RWPE2 (cell line): ENCODE data around the gene RABGAP1L.

Source experiments
- ATAC-seq: fragments of 200-7000 bp; cut with Tn5 transposase; 3 replicates; pipeline ENCODE4 v1.9.1; 2021; ENCODE audit warnings: low read depth
- DNase-seq: peaks from one replicate; pipeline ENCODE4 v3.0.0-alpha.2; 2020; ENCODE audit warnings: low spot score
- H3K27ac ChIP-seq: fragments of 450-650 bp; 2 replicates; pipeline ENCODE4 v1.5.1; 2017; ENCODE audit warnings: mild to moderate bottlenecking; ENCODE audit not compliant: poor library complexity, severe bottlenecking
- H3K27me3 ChIP-seq: fragments of 250-450 bp; sonication (Bioruptor Pico); 2 replicates; pipeline ENCODE4 v1.5.1; 2021; ENCODE audit warnings: mild to moderate bottlenecking, moderate library complexity; ENCODE audit not compliant: insufficient read depth, poor library complexity, severe bottlenecking
- H3K36me3 ChIP-seq: fragments of 250-450 bp; sonication (Bioruptor Pico); 2 replicates; pipeline ENCODE4 v1.5.1; 2020; ENCODE audit warnings: low read depth, mild to moderate bottlenecking, moderate library complexity
- H3K4me1 ChIP-seq: fragments of 250-450 bp; sonication (Bioruptor Pico); 2 replicates; pipeline ENCODE4 v1.5.1; 2021; ENCODE audit warnings: mild to moderate bottlenecking, moderate library complexity; ENCODE audit not compliant: insufficient read depth, poor library complexity, severe bottlenecking
- H3K4me3 ChIP-seq: fragments of 250-450 bp; sonication (Bioruptor Pico); 2 replicates; pipeline ENCODE4 v1.5.1; 2021; ENCODE audit warnings: mild to moderate bottlenecking, moderate library complexity; ENCODE audit not compliant: severe bottlenecking
- H3K9me3 ChIP-seq: fragments of 250-450 bp; sonication (Bioruptor Pico); 2 replicates; pipeline ENCODE4 v1.5.1; 2021; ENCODE audit warnings: mild to moderate bottlenecking, moderate library complexity; ENCODE audit not compliant: severe bottlenecking
- TF ChIP-seq, protein P1 (sequence below): fragments of 450-650 bp; IDR thresholded peaks from one replicate; pipeline ENCODE4 v1.5.1; 2017; ENCODE audit warnings: mild to moderate bottlenecking, moderate library complexity; ENCODE audit not compliant: poor library complexity, severe bottlenecking

The RABGAP1L gene

GRCh38 chr1:174960362-174960761 is 801.0 kb downstream of the RABGAP1L start:
- H3K27ac ChIP-seq, result no peak overlapping the region
- no peaks in the 10 kb centered on the region for H3K36me3 ChIP-seq
- H3K27me3 ChIP-seq, result no peaks in the 10 kb centered on the region
- H3K4me1 ChIP-seq, result peaks cover 11% of the 10 kb centered on the region
- ATAC-seq (no peak), DNase-seq (no peak)
- TF ChIP-seq, protein P1, sequence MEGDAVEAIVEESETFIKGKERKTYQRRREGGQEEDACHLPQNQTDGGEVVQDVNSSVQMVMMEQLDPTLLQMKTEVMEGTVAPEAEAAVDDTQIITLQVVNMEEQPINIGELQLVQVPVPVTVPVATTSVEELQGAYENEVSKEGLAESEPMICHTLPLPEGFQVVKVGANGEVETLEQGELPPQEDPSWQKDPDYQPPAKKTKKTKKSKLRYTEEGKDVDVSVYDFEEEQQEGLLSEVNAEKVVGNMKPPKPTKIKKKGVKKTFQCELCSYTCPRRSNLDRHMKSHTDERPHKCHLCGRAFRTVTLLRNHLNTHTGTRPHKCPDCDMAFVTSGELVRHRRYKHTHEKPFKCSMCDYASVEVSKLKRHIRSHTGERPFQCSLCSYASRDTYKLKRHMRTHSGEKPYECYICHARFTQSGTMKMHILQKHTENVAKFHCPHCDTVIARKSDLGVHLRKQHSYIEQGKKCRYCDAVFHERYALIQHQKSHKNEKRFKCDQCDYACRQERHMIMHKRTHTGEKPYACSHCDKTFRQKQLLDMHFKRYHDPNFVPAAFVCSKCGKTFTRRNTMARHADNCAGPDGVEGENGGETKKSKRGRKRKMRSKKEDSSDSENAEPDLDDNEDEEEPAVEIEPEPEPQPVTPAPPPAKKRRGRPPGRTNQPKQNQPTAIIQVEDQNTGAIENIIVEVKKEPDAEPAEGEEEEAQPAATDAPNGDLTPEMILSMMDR, result no peak
- H3K4me3 ChIP-seq, result no peak overlapping the region
- no peaks in the 10 kb centered on the region for H3K9me3 ChIP-seq

DNA sequence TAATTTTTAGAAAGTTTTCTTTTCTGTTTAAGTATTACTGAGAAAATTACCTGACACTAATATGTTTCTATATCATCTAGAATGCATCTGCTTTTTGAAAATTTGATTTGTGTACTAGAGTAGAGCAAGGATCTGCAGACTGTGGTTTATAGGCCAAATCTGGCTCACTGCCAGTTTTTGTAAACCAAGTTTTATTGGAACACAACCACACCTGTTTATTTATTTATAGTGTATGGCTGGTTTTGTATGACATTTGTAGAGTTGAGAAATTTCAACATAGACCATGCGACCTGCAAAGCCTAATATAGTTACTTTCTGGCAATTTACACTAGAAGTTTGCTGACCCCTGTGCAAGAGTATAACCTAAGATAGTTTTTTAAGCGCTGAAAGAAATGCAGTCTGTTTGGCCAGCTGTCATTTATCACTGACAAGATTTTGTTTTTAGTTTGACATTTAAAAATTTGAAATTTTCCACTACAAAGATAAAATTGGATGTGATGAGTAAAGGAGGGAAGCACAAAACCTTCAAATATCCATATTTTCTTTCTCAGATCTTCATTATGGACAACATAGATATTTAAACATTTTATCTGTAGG is 804.3 kb downstream of the RABGAP1L start:
- DNase-seq, result no peak
- Histone ChIP-seq H3K9me3 (no peaks in the 10 kb centered on the region), H3K27me3 (no peaks in the 10 kb centered on the region), H3K4me1 (peaks cover 11% of the 10 kb centered on the region), H3K27ac (no peak overlapping the region), H3K4me3 (no peak overlapping the region), H3K36me3 (no peaks in the 10 kb centered on the region)
- ATAC-seq, result no peak
- TF ChIP-seq, protein P1, result no peak

- no peaks in the 10 kb centered on the region for H3K27me3 ChIP-seq
- H3K27ac ChIP-seq, result no peak overlapping the region
- TF ChIP-seq, protein P1, result no peak
- peak; percentile 93 for ATAC-seq
- H3K9me3 ChIP-seq, result no peaks in the 10 kb centered on the region
- no peak for DNase-seq
- H3K4me1 ChIP-seq, result peaks cover 11% of the 10 kb centered on the region
- H3K36me3 ChIP-seq, result no peaks in the 10 kb centered on the region
- no peak overlapping the region for H3K4me3 ChIP-seq
Observed at GRCh38 chr1:174964261-174964971, 805.1 kb downstream of the RABGAP1L start.

DNA sequence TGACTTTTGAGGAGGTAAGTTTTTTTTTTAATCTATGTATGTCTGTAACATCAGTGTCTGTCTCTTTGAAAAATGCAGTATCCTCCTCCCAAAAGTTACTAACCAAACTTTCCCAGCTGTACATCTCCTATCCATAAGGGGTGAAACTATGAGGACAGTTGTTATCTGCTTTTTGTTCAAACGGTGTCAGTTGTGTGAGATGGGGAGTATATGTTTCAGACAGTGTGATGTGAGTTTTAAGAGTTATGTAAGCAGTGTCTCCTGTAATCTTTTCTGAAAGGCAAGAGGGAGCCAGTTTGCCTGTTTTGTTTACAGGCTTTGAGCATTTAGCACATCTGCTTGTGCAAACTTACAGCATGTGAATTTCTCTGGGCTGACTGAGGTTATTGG is 805.6 kb downstream of the RABGAP1L start:
- no peak overlapping the region for H3K27ac ChIP-seq
- H3K9me3 ChIP-seq, result no peaks in the 10 kb centered on the region
- DNase-seq (no peak), ATAC-seq (no peak)
- TF ChIP-seq, protein P1, result no peak
- H3K36me3 ChIP-seq, result no peaks in the 10 kb centered on the region
- H3K27me3 ChIP-seq, result no peaks in the 10 kb centered on the region
- H3K4me3 ChIP-seq, result no peak overlapping the region
- H3K4me1 ChIP-seq, result peaks cover 11% of the 10 kb centered on the region
